Measurements from ENCODE around the gene ICAM5. TPM values are rescaled to one million over a fixed set of nuclear protein-coding genes. Genes with fewer than 3 reads are reported as not detected.

Gene ICAM5
- total and polyA plus RNA-seq, 10 of the 15 experiments (the other 5 are each of a cell fraction or from before 2014, with no cell fraction given): 0.14 to 4.6 (median 0.94) TPM; not detected in 2

DNA sequence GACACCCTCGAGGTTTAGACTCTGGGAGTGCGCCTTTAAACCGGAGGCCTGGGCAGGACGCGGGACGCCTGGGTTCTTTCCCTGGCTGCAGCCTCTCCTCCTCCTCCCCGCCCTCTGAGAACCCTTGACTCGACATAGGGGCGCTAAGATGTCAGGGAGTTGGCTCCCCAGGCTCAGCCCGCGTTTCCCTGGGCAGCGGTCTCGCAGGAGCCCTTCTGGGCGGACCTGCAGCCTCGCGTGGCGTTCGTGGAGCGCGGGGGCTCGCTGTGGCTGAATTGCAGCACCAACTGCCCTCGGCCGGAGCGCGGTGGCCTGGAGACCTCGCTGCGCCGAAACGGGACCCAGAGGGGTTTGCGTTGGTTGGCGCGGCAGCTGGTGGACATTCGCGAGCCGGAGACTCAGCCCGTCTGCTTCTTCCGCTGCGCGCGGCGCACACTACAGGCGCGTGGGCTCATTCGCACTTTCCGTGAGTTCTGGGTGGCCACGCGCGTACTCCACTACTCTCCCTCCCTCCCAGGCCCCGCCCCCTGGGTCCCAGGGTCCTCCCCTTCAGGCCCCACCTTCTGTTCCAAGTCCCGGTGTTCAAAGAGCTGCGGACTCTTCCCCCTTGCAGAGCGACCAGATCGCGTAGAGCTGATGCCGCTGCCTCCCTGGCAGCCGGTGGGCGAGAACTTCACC is 1.3 kb downstream of the ICAM5 start:
- H3K9me3 ChIP-seq (replicated peaks; ENCODE audit: control insufficient read depth, insufficient read depth, low read length): no peaks in the 10 kb centered on the region; the same call in 2 of the 3 replicates
- H3K79me2 ChIP-seq (ENCODE audit: control insufficient read depth, insufficient read depth, low read length): no peaks in the 10 kb centered on the region
- ChIA-PET RAD21 (ENCODE audit: unreplicated experiment) (interaction anchor here (0.6 to 1.6 kb wide), 5 partner anchors 11 to 90 kb away, joined by 3 to 22 read pairs (median 5); partner anchors contain the start of genes ICAM1, RAVER1 and TYK2), CTCF (interaction anchor here (1.0 to 1.8 kb wide), 5 partner anchors 20 to 98 kb away, joined by 3 to 7 read pairs (median 4); partner anchors contain the start of genes ICAM1 and RAVER1), POLR2A (interaction anchor here (0.6 to 2.2 kb wide), 9 partner anchors 11 to 263 kb away, joined by 3 to 11 read pairs (median 4); partner anchors contain the start of genes ICAM1, RAVER1 and TYK2), SMC1A (ENCODE audit: uncharacterized antibody, unreplicated experiment) (interaction anchor here (0.8 to 1.8 kb wide), 6 partner anchors 14 to 145 kb away, joined by 3 to 14 read pairs (median 4); partner anchors contain the start of genes ICAM1 and TYK2)
- in situ Hi-C loops (cut with MboI): no loop called here
- peak overlapping the region; percentile 77 for H3K4me3 ChIP-seq
- intact Hi-C loops (cut with micrococcal nuclease; ENCODE audit: unreplicated experiment): no loop called here
- peaks cover 60% of the 10 kb centered on the region for H3K4me1 ChIP-seq (ENCODE audit: control insufficient read depth, insufficient read depth, low read length)
- peaks cover 1 to 2% of the 10 kb centered on the region in 2 experiments; a peak in 2 of 4 replicates for H3K36me3 ChIP-seq (ENCODE audit: control insufficient read depth in 2 of 2, insufficient read depth in 2 of 2, low read length in 1 of 2)
- no peak overlapping the region for H3K27ac ChIP-seq (ENCODE audit: control insufficient read depth, insufficient read depth)
- peak; percentile 8; the same call in 2 of the 3 replicates for ATAC-seq
- 2% methylated on average over 44 of the region's 57 CpGs for WGBS (ENCODE audit: insufficient coverage, insufficient replicate concordance, low lambda C conversion rate, missing lambda C conversion rate)
- no peak for FAIRE-seq
- no TSS peak for BruUV-seq (replicated peaks)
- H3K4me2 ChIP-seq (ENCODE audit: control insufficient read depth, insufficient read depth): peak overlapping the region; percentile 98
- peak overlapping the region; percentile 7; the same call in 1 of the 2 replicates for H3K9ac ChIP-seq (ENCODE audit: control insufficient read depth, insufficient read depth, low read length)
- peaks cover 3 to 16% of the 10 kb centered on the region in 2 experiments for H3K27me3 ChIP-seq (replicated peaks in 1 of 2; ENCODE audit: control insufficient read depth in 2 of 2, insufficient read depth in 2 of 2, low read length in 1 of 2)
- peaks cover 1% of the 10 kb centered on the region; the same call in 1 of the 2 replicates for H4K20me1 ChIP-seq (ENCODE audit: control insufficient read depth, insufficient read depth)
- H2AFZ ChIP-seq (ENCODE audit: control insufficient read depth, low read depth, low read length): peak overlapping the region; percentile 61
- no peak for DNase-seq (ENCODE audit: low read depth, low spot score)
- TF ChIP-seq TCF3 (IDR thresholded peaks at IDR 0.05; ENCODE audit: borderline replicate concordance, insufficient read depth, low read depth, low read length) (no peak), EED (IDR thresholded peaks at IDR 0.05; ENCODE audit: low read depth) (no peak), NFYB (IDR thresholded peaks at IDR 0.05; ENCODE audit: insufficient read depth, low read depth, low read length) (no peak), SUZ12 (IDR thresholded peaks at IDR 0.05; ENCODE audit: unreplicated experiment) (no peak), NR2F1 (conservative IDR thresholded peaks at IDR 0.05) (no peak; the same call in 1 of the 2 replicates), GATAD2B (conservative IDR thresholded peaks at IDR 0.05; ENCODE audit: low read depth) (peak; percentile 68; the same call in 1 of the 2 replicates), RELA (IDR thresholded peaks at IDR 0.05; ENCODE audit: borderline replicate concordance, partially characterized antibody) (no peak), CHD2 (IDR thresholded peaks at IDR 0.05; ENCODE audit: borderline replicate concordance, low read depth, low read length) (no peak), CEBPB (IDR thresholded peaks at IDR 0.05; ENCODE audit: borderline replicate concordance in 1 of 2, low read depth in 2 of 2, low read length in 2 of 2) (no peak), TAF1 (IDR thresholded peaks at IDR 0.05; ENCODE audit: borderline replicate concordance, low read depth, low read length) (no peak), DPF2 (IDR thresholded peaks at IDR 0.05) (0 out of 2 replicates have a peak, but pooled peaks have one; percentile 26), POLR2A (IDR thresholded peaks at IDR 0.05; ENCODE audit: low read depth, low read length) (peak; percentile 49; the same call in 1 of the 2 replicates), ESRRA (IDR thresholded peaks at IDR 0.05; ENCODE audit: low read length) (no peak), CHD4 (IDR thresholded peaks at IDR 0.05) (no peak)
- TF ChIP-seq, protein P1, sequence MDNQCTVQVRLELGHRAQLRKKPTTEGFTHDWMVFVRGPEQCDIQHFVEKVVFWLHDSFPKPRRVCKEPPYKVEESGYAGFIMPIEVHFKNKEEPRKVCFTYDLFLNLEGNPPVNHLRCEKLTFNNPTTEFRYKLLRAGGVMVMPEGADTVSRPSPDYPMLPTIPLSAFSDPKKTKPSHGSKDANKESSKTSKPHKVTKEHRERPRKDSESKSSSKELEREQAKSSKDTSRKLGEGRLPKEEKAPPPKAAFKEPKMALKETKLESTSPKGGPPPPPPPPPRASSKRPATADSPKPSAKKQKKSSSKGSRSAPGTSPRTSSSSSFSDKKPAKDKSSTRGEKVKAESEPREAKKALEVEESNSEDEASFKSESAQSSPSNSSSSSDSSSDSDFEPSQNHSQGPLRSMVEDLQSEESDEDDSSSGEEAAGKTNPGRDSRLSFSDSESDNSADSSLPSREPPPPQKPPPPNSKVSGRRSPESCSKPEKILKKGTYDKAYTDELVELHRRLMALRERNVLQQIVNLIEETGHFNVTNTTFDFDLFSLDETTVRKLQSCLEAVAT (IDR thresholded peaks at IDR 0.05): no peak
- TF ChIP-seq, protein P2, sequence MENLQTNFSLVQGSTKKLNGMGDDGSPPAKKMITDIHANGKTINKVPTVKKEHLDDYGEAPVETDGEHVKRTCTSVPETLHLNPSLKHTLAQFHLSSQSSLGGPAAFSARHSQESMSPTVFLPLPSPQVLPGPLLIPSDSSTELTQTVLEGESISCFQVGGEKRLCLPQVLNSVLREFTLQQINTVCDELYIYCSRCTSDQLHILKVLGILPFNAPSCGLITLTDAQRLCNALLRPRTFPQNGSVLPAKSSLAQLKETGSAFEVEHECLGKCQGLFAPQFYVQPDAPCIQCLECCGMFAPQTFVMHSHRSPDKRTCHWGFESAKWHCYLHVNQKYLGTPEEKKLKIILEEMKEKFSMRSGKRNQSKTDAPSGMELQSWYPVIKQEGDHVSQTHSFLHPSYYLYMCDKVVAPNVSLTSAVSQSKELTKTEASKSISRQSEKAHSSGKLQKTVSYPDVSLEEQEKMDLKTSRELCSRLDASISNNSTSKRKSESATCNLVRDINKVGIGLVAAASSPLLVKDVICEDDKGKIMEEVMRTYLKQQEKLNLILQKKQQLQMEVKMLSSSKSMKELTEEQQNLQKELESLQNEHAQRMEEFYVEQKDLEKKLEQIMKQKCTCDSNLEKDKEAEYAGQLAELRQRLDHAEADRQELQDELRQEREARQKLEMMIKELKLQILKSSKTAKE (IDR thresholded peaks at IDR 0.05; ENCODE audit: low read depth, poor library complexity, severe bottlenecking): no peak
- TF ChIP-seq, protein P3, sequence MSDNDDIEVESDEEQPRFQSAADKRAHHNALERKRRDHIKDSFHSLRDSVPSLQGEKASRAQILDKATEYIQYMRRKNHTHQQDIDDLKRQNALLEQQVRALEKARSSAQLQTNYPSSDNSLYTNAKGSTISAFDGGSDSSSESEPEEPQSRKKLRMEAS (IDR thresholded peaks at IDR 0.05; ENCODE audit: low read depth, low read length): no peak
- TF ChIP-seq, protein P4, sequence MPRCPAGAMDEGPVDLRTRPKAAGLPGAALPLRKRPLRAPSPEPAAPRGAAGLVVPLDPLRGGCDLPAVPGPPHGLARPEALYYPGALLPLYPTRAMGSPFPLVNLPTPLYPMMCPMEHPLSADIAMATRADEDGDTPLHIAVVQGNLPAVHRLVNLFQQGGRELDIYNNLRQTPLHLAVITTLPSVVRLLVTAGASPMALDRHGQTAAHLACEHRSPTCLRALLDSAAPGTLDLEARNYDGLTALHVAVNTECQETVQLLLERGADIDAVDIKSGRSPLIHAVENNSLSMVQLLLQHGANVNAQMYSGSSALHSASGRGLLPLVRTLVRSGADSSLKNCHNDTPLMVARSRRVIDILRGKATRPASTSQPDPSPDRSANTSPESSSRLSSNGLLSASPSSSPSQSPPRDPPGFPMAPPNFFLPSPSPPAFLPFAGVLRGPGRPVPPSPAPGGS (IDR thresholded peaks at IDR 0.05; ENCODE audit: borderline replicate concordance, insufficient read depth, low read depth, low read length, poor library complexity, severe bottlenecking): no peak

Data from GM12878 (cell line).